ENCODE measurements around the gene NACC1. TPM values are rescaled to one million over a fixed set of nuclear protein-coding genes. Genes with fewer than 3 reads are reported as not detected.

Gene NACC1
- total and polyA plus RNA-seq, 2 of the 13 experiments (the other 11 are each of a cell fraction or from before 2014, with no cell fraction given): 31.8 to 42.3 TPM

DNA sequence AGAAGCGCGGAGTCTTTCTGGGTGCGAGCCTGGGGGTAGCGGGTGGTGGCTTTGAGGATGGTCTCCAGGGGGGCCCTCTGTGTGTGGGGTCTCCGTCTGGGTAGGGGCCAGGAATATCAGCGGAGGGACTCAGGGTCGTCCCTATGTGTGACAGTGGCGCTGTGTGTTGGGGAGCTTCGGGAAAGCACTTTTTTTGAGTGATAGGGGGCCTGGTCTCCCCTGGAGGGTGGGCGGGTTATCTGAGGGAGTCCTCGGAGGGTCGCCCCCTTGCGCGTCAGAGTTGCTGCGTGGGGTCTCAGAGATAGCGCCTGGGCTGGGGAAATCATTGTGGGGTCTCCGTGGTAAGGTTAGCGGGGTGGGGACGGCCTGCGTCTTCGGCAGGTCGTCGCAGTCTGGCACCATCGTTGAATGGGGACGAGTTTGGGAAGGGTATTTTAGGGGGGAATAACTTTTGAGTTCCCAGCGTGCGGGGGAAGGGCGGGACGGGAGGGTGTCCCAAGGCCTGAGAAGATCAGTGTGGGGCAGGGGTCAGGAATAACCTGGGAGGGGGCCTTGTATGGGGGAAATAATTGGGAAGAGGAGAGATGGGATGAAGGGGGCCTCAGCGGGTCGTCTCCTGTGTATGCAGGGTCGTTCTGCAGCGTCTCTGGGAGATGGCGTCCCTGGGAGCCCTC is 33.0 kb downstream of the NACC1 start (continued):
- 0 out of 2 replicates have a peak, but pooled peaks have one; percentile 34 for TF ChIP-seq DZIP1 (CRISPR knock-in tag; IDR thresholded peaks at IDR 0.05)
- no peak for TF ChIP-seq SKI (IDR thresholded peaks at IDR 0.05; ENCODE audit: partially characterized antibody)
- no peak for TF ChIP-seq ZNF512 (CRISPR knock-in tag; IDR thresholded peaks at IDR 0.05)
- TF ChIP-seq ZNF556 (CRISPR knock-in tag; IDR thresholded peaks at IDR 0.05; ENCODE audit: borderline replicate concordance): no peak
- peak; percentile 17 for TF ChIP-seq JARID2 (CRISPR knock-in tag; IDR thresholded peaks at IDR 0.05; ENCODE audit: insufficient replicate concordance)
- TF ChIP-seq NAIF1 (CRISPR knock-in tag; IDR thresholded peaks at IDR 0.05; ENCODE audit: borderline replicate concordance): no peak
- no peak for TF ChIP-seq ZNF432 (CRISPR knock-in tag; IDR thresholded peaks at IDR 0.05; ENCODE audit: borderline replicate concordance)
- TF ChIP-seq SCMH1 (CRISPR knock-in tag; IDR thresholded peaks at IDR 0.05; ENCODE audit: borderline replicate concordance): no peak
- TF ChIP-seq POLR2G (IDR thresholded peaks at IDR 0.05; ENCODE audit: low read depth, low read length): peak; percentile 11; the same call in 1 of the 2 replicates
- TF ChIP-seq PLSCR1 (CRISPR knock-in tag; IDR thresholded peaks at IDR 0.05; ENCODE audit: borderline replicate concordance): no peak
- TF ChIP-seq, protein P1, sequence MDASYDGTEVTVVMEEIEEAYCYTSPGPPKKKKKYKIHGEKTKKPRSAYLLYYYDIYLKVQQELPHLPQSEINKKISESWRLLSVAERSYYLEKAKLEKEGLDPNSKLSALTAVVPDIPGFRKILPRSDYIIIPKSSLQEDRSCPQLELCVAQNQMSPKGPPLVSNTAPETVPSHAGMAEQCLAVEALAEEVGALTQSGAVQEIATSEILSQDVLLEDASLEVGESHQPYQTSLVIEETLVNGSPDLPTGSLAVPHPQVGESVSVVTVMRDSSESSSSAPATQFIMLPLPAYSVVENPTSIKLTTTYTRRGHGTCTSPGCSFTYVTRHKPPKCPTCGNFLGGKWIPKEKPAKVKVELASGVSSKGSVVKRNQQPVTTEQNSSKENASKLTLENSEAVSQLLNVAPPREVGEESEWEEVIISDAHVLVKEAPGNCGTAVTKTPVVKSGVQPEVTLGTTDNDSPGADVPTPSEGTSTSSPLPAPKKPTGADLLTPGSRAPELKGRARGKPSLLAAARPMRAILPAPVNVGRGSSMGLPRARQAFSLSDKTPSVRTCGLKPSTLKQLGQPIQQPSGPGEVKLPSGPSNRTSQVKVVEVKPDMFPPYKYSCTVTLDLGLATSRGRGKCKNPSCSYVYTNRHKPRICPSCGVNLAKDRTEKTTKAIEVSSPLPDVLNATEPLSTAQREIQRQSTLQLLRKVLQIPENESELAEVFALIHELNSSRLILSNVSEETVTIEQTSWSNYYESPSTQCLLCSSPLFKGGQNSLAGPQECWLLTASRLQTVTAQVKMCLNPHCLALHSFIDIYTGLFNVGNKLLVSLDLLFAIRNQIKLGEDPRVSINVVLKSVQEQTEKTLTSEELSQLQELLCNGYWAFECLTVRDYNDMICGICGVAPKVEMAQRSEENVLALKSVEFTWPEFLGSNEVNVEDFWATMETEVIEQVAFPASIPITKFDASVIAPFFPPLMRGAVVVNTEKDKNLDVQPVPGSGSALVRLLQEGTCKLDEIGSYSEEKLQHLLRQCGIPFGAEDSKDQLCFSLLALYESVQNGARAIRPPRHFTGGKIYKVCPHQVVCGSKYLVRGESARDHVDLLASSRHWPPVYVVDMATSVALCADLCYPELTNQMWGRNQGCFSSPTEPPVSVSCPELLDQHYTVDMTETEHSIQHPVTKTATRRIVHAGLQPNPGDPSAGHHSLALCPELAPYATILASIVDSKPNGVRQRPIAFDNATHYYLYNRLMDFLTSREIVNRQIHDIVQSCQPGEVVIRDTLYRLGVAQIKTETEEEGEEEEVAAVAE (CRISPR knock-in tag; IDR thresholded peaks at IDR 0.05; ENCODE audit: borderline replicate concordance): no peak
- TF ChIP-seq ZNF224 (CRISPR knock-in tag; IDR thresholded peaks at IDR 0.05): no peak
- TF ChIP-seq, protein P2, sequence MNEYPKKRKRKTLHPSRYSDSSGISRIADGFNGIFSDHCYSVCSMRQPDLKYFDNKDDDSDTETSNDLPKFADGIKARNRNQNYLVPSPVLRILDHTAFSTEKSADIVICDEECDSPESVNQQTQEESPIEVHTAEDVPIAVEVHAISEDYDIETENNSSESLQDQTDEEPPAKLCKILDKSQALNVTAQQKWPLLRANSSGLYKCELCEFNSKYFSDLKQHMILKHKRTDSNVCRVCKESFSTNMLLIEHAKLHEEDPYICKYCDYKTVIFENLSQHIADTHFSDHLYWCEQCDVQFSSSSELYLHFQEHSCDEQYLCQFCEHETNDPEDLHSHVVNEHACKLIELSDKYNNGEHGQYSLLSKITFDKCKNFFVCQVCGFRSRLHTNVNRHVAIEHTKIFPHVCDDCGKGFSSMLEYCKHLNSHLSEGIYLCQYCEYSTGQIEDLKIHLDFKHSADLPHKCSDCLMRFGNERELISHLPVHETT (CRISPR knock-in tag; conservative IDR thresholded peaks at IDR 0.05): no peak
- no peak for TF ChIP-seq NCOA2 (CRISPR knock-in tag; IDR thresholded peaks at IDR 0.05)
- 0 out of 2 replicates have a peak, but pooled peaks have one; percentile 10 for TF ChIP-seq MTERF4 (CRISPR knock-in tag; IDR thresholded peaks at IDR 0.05)
- TF ChIP-seq RARG (CRISPR knock-in tag; IDR thresholded peaks at IDR 0.05; ENCODE audit: low read depth): 0 out of 2 replicates have a peak, but pooled peaks have one; percentile 19

All from HepG2 (cell line).